Type B pancreatic cell (in vitro differentiated cells): ENCODE data around the gene EXOG. TPM values are rescaled to one million over a fixed set of nuclear protein-coding genes. Genes with fewer than 3 reads are reported as not detected.

Experiments used
- DNase-seq: peaks from one replicate; pipeline ENCODE4 v3.0.0; 2021; ENCODE audit warnings: mixed read lengths; ENCODE audit not compliant: unreplicated experiment; ENCODE audit errors: extremely low spot score
- H3K27ac Mint-ChIP-seq: 2 replicates; pipeline ENCODE4 v1.8.0; 2021; ENCODE audit warnings: mild to moderate bottlenecking, mixed read lengths
- H3K27me3 Mint-ChIP-seq: 2 replicates; pipeline ENCODE4 v1.8.0; 2021; ENCODE audit warnings: mixed read lengths
- H3K36me3 Mint-ChIP-seq: 2 replicates; pipeline ENCODE4 v1.8.0; 2021; ENCODE audit warnings: mixed read lengths
- H3K4me1 Mint-ChIP-seq: one replicate; pipeline ENCODE4 v1.8.0; 2021; ENCODE audit warnings: mixed read lengths; ENCODE audit not compliant: unreplicated experiment
- H3K4me3 Mint-ChIP-seq: 2 replicates; pipeline ENCODE4 v1.8.0; 2021; ENCODE audit warnings: mild to moderate bottlenecking, mixed read lengths
- H3K9me3 Mint-ChIP-seq: 2 replicates; pipeline ENCODE4 v1.8.0; 2021; ENCODE audit warnings: mixed read lengths
- total RNA-seq: library from RNA; stranded (reverse); gene quantifications from 2 replicates; pipeline ENCODE4 v1.2.1, GENCODE V29; 2021; ENCODE audit warnings: low replicate concordance
- TF ChIP-seq, protein P1 (sequence below): fragments of 200-600 bp; sonication (generic); conservative IDR thresholded peaks from 2 replicates; pipeline ENCODE4 v1.5.0; 2021; ENCODE audit warnings: antibody characterized with exemption, mild to moderate bottlenecking

Gene EXOG
- total RNA-seq, 1 donor from 2014 or later: 16.8 TPM

DNA sequence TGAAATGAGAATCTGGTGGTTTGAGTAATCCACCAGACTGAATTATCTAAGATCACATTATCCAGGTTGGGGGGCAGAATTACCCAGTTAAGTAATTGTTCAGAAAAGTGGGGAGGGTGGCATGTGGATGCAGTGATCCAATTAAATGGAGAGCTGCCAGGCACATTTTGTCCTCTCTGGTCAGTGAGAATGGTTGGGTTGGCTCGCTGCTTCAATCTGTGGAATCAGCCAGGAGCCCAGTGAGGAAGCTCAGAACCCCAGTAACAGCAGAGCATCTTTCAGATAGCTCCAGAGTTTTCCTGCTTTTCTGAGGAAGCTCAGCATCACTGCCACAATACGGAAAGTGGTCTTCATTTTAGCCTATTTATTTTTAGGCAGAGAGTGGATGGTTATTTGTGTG lies 6.4 kb upstream of the EXOG start:
- Mint-ChIP-seq H3K9me3 (no peaks in the 10 kb centered on the region), H3K36me3 (peaks cover 10% of the 10 kb centered on the region)
- DNase-seq: no peak

DNA sequence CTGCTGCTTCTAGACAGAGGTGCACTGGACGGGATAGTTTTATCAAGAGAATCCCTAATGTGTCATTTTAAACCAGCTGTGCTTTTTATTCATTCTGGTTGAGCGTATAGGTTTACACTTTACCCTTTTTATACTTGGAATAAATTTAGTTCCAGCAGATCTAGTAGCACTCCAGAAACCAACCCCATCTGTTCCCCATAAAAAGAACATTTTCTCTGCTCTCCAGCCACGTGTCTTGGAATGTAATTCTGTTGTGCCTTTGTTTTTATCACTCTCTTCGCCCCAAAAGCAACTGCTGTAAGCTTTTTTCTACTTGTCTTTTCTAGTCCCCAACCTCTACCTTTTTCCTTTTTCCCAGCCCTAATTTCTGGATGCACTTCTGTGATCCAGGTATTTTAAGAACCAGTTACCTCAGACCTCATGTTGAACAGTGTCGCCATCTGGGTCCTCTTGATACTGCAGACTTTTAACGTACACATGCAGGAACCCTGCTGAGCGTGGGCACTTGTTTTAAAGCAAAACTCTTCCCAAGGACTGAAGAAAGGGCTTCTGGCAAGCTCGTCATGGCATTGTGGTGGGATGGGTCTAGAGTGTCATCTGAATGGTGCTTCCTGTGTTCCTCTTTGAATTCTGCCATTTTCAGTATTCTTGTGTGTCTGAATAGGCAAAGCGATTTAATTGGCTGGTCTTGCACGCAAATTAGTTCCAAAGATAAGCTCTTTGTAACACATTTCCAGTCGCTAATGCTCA lies 5.7 kb upstream of the EXOG start:
- Mint-ChIP-seq H3K36me3 (peaks cover 10% of the 10 kb centered on the region), H3K27ac (no peak overlapping the region), H3K4me3 (no peak overlapping the region), H3K4me1 (no peaks in the 10 kb centered on the region), H3K27me3 (no peaks in the 10 kb centered on the region), H3K9me3 (no peaks in the 10 kb centered on the region)
- no peak for DNase-seq
- TF ChIP-seq, protein P1, sequence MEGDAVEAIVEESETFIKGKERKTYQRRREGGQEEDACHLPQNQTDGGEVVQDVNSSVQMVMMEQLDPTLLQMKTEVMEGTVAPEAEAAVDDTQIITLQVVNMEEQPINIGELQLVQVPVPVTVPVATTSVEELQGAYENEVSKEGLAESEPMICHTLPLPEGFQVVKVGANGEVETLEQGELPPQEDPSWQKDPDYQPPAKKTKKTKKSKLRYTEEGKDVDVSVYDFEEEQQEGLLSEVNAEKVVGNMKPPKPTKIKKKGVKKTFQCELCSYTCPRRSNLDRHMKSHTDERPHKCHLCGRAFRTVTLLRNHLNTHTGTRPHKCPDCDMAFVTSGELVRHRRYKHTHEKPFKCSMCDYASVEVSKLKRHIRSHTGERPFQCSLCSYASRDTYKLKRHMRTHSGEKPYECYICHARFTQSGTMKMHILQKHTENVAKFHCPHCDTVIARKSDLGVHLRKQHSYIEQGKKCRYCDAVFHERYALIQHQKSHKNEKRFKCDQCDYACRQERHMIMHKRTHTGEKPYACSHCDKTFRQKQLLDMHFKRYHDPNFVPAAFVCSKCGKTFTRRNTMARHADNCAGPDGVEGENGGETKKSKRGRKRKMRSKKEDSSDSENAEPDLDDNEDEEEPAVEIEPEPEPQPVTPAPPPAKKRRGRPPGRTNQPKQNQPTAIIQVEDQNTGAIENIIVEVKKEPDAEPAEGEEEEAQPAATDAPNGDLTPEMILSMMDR: no peak

More for the DNA sequence above, 6.4 kb upstream of the EXOG start:
- TF ChIP-seq, protein P1: no peak
- H3K4me3 Mint-ChIP-seq: no peak overlapping the region
- no peaks in the 10 kb centered on the region for H3K27me3 Mint-ChIP-seq
- no peak overlapping the region for H3K27ac Mint-ChIP-seq
- peaks cover 7% of the 10 kb centered on the region for H3K4me1 Mint-ChIP-seq

DNA sequence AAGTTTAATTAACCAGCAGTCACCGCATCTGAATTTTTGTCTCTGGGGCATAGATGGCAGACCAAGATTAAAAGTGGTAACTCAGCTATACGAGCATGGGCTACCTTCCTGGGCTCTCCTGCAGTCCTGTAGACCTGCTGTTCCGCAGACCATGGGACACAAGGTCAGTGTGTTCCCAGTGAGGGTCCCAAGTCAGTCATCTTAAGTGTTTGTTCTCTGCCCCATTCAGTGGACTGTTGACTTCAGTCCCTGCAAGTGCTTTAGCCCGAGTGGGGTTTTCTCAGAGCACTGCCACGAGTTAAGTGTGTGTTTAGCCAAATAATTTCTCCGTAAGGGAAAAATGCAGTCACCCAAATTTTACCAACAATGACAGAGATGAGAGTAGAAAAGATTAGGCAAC lies 4.9 kb upstream of the EXOG start:
- TF ChIP-seq, protein P1: no peak
- Mint-ChIP-seq H3K36me3 (peaks cover 10% of the 10 kb centered on the region), H3K27ac (no peak overlapping the region), H3K9me3 (no peaks in the 10 kb centered on the region), H3K4me3 (no peak overlapping the region), H3K27me3 (no peaks in the 10 kb centered on the region), H3K4me1 (no peaks in the 10 kb centered on the region)
- DNase-seq: no peak

DNA sequence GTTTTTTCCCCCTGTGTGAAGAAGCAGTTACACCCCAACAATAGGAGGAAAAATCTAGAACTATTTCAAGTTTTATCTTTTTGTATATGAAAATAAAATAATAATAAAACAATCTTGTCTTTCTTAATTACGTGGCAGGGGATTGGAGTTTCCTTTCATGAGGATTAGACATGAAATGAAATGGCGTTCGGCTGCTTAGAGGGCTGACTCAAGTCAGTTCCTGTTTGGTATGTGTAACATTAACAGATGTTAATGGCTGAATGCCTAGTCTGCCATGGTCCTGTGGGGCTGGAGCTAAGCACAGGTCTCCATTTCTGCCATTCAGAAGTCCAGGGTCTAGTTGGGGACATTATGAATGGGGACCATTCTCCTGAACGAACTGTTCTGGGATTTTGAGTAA lies 3.1 kb upstream of the EXOG start:
- DNase-seq: no peak
- H3K4me3 Mint-ChIP-seq: no peak overlapping the region
- H3K36me3 Mint-ChIP-seq: peaks cover 3% of the 10 kb centered on the region
- H3K27ac Mint-ChIP-seq: no peak overlapping the region
- no peaks in the 10 kb centered on the region for H3K27me3 Mint-ChIP-seq
- no peaks in the 10 kb centered on the region for H3K9me3 Mint-ChIP-seq
- TF ChIP-seq, protein P1: no peak
- H3K4me1 Mint-ChIP-seq: peaks cover 4% of the 10 kb centered on the region

DNA sequence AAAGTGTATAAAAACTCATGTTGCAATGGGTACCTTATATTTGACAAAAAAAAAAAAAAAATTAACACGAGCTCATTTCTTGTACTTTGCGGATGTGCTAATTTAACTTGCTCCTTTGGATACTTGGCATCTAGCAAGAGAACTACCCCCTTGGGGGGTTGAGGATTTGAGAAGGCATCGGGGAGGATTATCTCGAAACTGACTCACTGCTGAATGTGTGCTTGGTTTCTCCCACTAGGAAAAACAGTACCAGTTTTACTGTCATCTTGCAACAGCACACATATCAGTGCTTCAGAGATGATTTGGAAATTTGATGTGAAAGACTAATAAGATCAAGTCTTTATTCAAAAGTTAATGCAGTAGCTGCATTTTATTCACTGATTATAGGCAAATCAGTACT lies 891 bp downstream of the EXOG start:
- Mint-ChIP-seq H3K36me3 (no peaks in the 10 kb centered on the region), H3K9me3 (no peaks in the 10 kb centered on the region), H3K27ac (peak overlapping the region; percentile 18), H3K4me1 (peaks cover 4% of the 10 kb centered on the region), H3K27me3 (no peaks in the 10 kb centered on the region), H3K4me3 (peak overlapping the region; percentile 91)
- DNase-seq: no peak
- TF ChIP-seq, protein P1: no peak
